HUES48 (cell line): Measurements from ENCODE around the gene TEKTIP1.
A peak's percentile ranks its signal among the peaks of the same experiment; 100 is the strongest.

Experiments used
- H3K27ac ChIP-seq: one replicate; pipeline ENCODE4 v1.7.0; 2013; ENCODE audit warnings: low read depth, low read length, inconsistent platforms
- H3K27me3 ChIP-seq: 2 replicates; pipeline ENCODE4 v1.6.1; 2013; ENCODE audit warnings: mild to moderate bottlenecking, low read length; ENCODE audit not compliant: control insufficient read depth, insufficient read depth
- H3K36me3 ChIP-seq: 2 replicates; pipeline ENCODE4 v1.6.1; 2013; ENCODE audit warnings: low read length; ENCODE audit not compliant: control insufficient read depth, insufficient read depth
- H3K4me1 ChIP-seq: 2 replicates; pipeline ENCODE4 v1.6.1; 2013; ENCODE audit warnings: mild to moderate bottlenecking, low read length; ENCODE audit not compliant: control insufficient read depth, insufficient read depth
- H3K4me3 ChIP-seq: 2 replicates; pipeline ENCODE4 v1.5.1; 2013; ENCODE audit warnings: mild to moderate bottlenecking, low read depth, low read length
- H3K9ac ChIP-seq: 2 replicates; pipeline ENCODE4 v1.6.1; 2013; ENCODE audit warnings: mild to moderate bottlenecking, low read depth, low read length, moderate library complexity
- H3K9me3 ChIP-seq: 2 replicates; pipeline ENCODE4 v1.6.1; 2013; ENCODE audit warnings: low read length; ENCODE audit not compliant: control insufficient read depth, insufficient read depth

The TEKTIP1 gene

DNA sequence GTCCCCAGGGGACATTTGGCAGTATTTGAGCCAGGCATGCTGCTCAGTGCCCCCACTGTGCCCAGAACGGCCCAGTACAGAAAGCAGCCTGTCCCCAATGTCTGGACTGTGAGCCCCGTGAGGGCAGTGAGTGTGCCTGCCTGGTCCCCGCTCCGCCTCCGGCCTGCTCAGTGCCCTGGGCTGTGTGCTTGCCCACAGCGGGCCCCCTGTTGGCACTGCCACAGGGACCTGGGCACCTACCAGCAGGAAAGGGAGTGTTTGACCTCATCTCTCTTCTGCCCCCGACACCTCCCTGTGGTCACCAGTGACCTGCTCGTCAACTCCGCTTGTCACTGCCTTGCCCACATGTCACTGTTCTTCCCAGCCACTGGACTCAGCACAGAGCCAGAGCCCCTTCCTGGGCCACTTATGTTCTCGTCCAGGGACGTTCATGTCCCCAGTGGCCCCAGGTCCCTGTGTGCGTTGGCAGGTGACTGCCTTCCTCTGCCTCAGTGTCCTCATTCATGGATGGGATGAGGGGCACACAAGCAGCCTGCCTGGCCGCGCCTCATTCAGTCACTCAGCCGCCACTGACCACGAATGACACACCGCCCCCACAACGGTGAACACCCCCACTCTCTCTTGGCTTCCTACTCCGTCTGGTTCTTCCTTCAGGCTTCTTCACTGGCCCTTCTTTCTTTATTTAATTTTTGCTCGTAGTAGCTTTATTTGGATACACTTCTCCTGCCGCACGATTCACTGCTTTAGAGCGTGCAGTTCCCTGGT lies 30.0 kb upstream of the TEKTIP1 start:
- Histone ChIP-seq H3K9me3 (no peaks in the 10 kb centered on the region), H3K27me3 (no peaks in the 10 kb centered on the region), H3K9ac (no peak overlapping the region), H3K4me1 (0 out of 2 replicates have a peak, but pooled peaks cover 2% of the 10 kb centered on the region), H3K36me3 (peaks cover 12% of the 10 kb centered on the region), H3K27ac (no peak overlapping the region), H3K4me3 (no peak overlapping the region)

- Histone ChIP-seq H3K27me3 (no peaks in the 10 kb centered on the region), H3K4me1 (0 out of 2 replicates have a peak, but pooled peaks cover 2% of the 10 kb centered on the region), H3K9me3 (no peaks in the 10 kb centered on the region), H3K4me3 (no peak overlapping the region), H3K9ac (no peak overlapping the region), H3K27ac (no peak overlapping the region), H3K36me3 (peaks cover 12% of the 10 kb centered on the region)
Observed at GRCh38 chr19:3509566-3509989, 29.4 kb upstream of the TEKTIP1 start.

DNA sequence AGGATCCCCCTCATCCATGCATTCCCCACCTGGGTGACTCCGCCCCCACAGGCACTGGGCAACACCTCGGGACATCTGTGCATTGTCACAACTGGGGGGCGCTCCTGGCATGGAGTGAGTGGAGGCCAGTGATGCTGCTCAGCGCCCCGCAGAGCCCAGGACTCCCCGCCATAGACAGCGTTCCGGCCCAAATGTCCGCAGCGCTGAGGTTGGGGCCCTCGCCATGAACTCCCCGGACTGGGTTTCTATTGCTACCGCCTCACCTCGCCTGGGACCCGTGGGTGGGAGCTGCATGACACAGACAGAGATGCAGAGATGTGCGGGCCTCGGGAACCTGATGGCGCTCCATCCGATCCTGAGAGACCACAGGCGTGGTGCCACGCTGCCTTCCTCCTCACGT lies 28.2 kb upstream of the TEKTIP1 start:
- no peaks in the 10 kb centered on the region for H3K9me3 ChIP-seq
- H3K4me3 ChIP-seq = no peak overlapping the region
- peaks cover 2% of the 10 kb centered on the region; the same call in 1 of the 2 replicates for H3K4me1 ChIP-seq
- no peak overlapping the region for H3K9ac ChIP-seq
- peaks cover 12% of the 10 kb centered on the region for H3K36me3 ChIP-seq
- no peak overlapping the region for H3K27ac ChIP-seq
- no peaks in the 10 kb centered on the region for H3K27me3 ChIP-seq

DNA sequence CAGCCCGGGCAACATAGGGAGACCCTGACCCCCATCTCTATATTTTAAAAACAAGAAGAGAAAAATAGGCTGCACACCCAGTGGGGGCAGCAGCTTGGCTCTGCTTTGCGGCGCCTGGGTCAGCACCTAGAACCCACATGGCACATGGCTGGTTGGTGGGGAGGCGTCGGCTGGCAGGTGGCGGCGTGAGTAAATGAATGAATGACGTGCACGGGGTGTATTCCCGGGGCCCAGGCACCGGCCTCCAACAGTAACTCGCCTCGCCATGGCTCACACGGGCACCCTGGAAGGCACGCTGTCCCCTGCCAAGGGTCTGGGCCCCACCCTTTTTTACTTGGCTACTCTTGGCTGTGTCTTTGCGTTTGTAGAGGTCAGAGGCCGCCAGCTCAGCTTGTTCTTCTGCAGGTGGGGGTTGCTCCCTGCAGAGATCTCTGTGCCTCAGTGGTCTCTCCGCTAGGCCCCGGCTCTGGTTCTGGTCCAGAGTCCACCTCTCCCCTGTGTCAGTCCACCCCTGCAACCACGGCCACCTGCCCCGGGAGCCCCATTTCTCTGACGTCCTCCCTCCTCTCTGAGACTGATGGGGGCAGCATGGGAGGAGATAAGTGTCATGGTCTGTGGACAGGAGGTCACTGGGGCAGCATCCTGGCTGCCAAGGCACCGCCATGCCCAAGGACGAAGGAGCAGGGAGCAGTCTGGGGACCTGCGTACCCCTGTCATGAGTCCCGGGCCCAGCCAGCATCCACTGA lies 27.3 kb upstream of the TEKTIP1 start:
- no peaks in the 10 kb centered on the region for H3K9me3 ChIP-seq
- no peak overlapping the region for H3K27ac ChIP-seq
- H3K9ac ChIP-seq = no peak overlapping the region
- H3K4me3 ChIP-seq = no peak overlapping the region
- H3K36me3 ChIP-seq = peaks cover 12% of the 10 kb centered on the region
- peaks cover 2% of the 10 kb centered on the region; the same call in 1 of the 2 replicates for H3K4me1 ChIP-seq
- H3K27me3 ChIP-seq = no peaks in the 10 kb centered on the region

DNA sequence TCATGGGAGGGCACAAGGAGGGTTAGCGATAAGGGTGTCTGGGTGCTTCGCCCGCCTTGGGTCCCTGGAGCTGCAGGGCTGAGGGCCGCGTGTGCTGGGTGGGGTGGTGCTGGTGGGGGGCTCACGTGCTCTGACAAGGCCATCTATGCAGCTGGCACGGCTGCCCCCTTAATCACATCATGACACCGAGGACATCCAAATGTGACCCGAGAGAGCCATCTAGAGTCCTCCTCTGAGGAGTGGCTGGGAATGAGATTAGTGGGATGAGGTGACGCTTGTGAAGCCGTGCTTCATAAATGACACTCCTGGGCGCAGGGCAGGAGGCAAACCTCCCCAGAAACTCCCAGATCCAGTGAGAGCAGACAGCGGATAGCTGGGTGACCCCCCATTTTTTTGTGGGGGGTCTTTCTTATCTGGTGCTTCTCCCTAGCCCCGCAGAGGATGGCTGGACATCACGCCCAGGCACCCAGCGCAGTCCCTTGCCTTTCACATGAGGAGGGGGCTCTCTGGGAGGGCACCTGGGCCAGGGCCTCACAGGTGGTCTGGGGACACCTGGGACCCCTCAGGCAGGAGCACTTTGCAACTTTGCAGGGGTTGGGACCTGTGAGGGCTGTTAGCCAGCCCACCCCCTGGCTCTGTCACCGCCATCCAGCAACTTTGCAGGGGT lies 26.3 kb upstream of the TEKTIP1 start:
- no peak overlapping the region for H3K9ac ChIP-seq
- no peak overlapping the region for H3K4me3 ChIP-seq
- no peaks in the 10 kb centered on the region for H3K27me3 ChIP-seq
- peaks cover under 1% of the 10 kb centered on the region; the same call in 1 of the 2 replicates for H3K4me1 ChIP-seq
- H3K36me3 ChIP-seq = peaks cover 12% of the 10 kb centered on the region
- no peaks in the 10 kb centered on the region for H3K9me3 ChIP-seq
- no peak overlapping the region for H3K27ac ChIP-seq

DNA sequence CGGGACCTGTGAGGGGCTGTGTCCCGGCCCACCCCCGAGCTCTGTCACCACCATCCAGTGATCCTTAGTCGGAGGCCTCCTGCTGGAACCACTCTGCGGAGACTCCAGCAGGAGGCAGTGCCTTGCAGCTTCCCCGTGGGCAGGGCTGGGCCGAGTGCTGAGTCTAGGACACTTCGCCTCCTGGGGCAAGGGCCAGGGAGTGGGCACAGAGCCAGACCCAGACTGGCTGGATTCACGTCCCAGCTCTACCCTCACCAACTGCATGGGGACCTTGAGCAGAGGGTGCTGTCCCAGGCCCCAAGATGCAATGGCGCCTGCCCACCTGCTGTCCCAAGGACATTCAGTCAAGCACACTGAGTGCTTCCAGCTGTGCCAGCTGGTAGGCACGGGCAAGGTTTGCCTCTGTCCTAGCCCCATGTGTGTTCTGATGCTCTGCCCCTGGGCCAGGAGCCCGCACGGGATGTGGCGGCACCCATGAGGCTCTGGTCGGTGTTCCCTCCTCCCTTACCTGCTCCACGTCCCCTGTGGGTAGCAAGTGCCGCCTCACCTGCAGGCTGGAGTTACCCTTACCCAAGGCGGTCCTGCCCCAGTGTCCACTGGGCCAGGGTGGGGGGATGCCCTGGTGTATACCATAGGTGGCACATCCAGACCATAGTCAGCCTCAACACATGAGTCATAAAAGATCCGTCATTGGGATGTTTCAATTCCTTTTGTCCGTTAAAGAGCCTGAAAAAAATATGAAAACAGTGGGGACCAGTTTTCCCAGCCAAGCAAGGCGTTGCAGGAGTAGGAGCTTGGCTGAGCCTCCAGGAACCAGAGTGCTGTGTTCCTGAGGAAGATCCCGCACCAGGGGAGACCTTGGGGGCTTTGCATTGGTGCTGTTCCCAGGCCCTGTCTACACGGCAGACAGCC lies 25.5 kb upstream of the TEKTIP1 start:
- Histone ChIP-seq H3K27ac (no peak overlapping the region), H3K9ac (no peak overlapping the region), H3K4me3 (no peak overlapping the region), H3K9me3 (no peaks in the 10 kb centered on the region), H3K4me1 (peaks cover 3% of the 10 kb centered on the region), H3K27me3 (no peaks in the 10 kb centered on the region), H3K36me3 (peaks cover 12% of the 10 kb centered on the region)

DNA sequence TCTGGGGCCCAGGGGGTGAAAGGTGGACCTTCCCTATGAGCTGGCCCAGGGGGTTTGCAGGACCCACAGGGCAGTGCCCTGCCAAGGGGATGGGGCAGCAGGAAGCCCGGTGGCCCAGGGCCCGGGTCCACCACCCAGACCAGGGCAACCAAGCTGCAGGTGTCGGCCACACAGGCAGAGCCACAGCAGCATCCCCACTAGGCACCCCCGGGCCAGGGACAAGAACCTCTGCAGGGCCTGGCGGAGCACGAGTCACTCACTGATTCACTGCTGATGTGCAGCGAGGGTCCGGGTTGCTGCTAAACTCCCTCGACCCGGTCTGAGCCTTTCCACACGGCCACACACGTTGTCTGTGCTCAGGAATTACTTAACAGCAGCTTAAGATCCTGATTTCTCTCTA lies 24.0 kb upstream of the TEKTIP1 start:
- H3K27me3 ChIP-seq = no peaks in the 10 kb centered on the region
- H3K4me3 ChIP-seq = no peak overlapping the region
- no peak overlapping the region for H3K27ac ChIP-seq
- no peaks in the 10 kb centered on the region for H3K9me3 ChIP-seq
- 0 out of 2 replicates have a peak, but pooled peaks cover 7% of the 10 kb centered on the region for H3K36me3 ChIP-seq
- peaks cover 15% of the 10 kb centered on the region for H3K4me1 ChIP-seq
- H3K9ac ChIP-seq = no peak overlapping the region

DNA sequence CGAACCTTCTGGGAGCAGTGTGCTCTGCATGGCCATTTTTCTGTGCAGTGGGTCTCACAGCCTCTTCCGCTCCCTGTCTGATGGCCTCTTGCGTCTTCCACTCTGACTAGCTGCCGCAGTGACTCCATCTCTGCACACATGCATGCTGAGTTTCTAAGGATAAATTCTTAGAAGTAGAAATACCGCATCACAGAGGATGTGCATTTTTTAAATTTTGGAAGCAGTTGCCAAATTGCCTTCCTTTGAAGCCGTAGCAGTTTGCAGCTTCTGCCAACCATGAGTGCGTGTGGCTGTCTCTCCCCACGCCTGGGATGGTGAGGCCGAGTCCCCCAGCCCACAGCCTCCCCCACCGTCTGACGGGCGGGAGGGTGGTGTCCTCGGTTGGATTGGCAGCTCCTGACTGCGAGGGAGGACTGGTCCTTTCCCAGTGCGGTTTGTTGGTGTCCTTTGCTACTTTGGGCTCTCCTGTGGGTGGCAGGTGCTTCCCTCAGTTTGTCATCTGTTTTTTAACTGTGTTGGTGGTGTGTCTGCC lies 23.0 kb upstream of the TEKTIP1 start:
- H3K4me3 ChIP-seq = no peak overlapping the region
- H3K4me1 ChIP-seq = peaks cover 15% of the 10 kb centered on the region
- H3K36me3 ChIP-seq = 0 out of 2 replicates have a peak, but pooled peaks cover 7% of the 10 kb centered on the region
- H3K27ac ChIP-seq = no peak overlapping the region
- no peaks in the 10 kb centered on the region for H3K27me3 ChIP-seq
- no peak overlapping the region for H3K9ac ChIP-seq
- H3K9me3 ChIP-seq = no peaks in the 10 kb centered on the region

- H3K27me3 ChIP-seq = no peaks in the 10 kb centered on the region
- H3K36me3 ChIP-seq = peaks cover 10% of the 10 kb centered on the region; the same call in 1 of the 2 replicates
- no peaks in the 10 kb centered on the region for H3K9me3 ChIP-seq
- H3K4me1 ChIP-seq = peaks cover 15% of the 10 kb centered on the region
- H3K4me3 ChIP-seq = no peak overlapping the region
- H3K27ac ChIP-seq = no peak overlapping the region
- no peak overlapping the region for H3K9ac ChIP-seq
Observed at GRCh38 chr19:3516675-3517207, 22.2 kb upstream of the TEKTIP1 start.

- H3K36me3 ChIP-seq = peaks cover 10% of the 10 kb centered on the region; the same call in 1 of the 2 replicates
- no peaks in the 10 kb centered on the region for H3K27me3 ChIP-seq
- H3K4me3 ChIP-seq = no peak overlapping the region
- H3K9ac ChIP-seq = no peak overlapping the region
- H3K27ac ChIP-seq = peak overlapping the region; percentile 25
- H3K9me3 ChIP-seq = no peaks in the 10 kb centered on the region
- peaks cover 15% of the 10 kb centered on the region for H3K4me1 ChIP-seq
Observed at GRCh38 chr19:3517638-3518037, 21.3 kb upstream of the TEKTIP1 start.
